ENCODE measurements around the gene GPC6.

- TF ChIP-seq MYC (IDR thresholded peaks at IDR 0.05; ENCODE audit: low read depth, low read length) (no peak), MYC (CRISPR knock-in tag; IDR thresholded peaks at IDR 0.05; ENCODE audit: borderline replicate concordance, low read depth) (no peak), ATF3 (IDR thresholded peaks at IDR 0.05) (no peak), ATF3 (CRISPR knock-in tag; conservative IDR thresholded peaks at IDR 0.05) (no peak), FOXJ3 (CRISPR knock-in tag; IDR thresholded peaks at IDR 0.05) (no peak), SIN3A (IDR thresholded peaks at IDR 0.05; ENCODE audit: borderline replicate concordance in 2 of 2, control insufficient read depth in 1 of 2, low read depth in 2 of 2, low read length in 2 of 2) (no peak)
These were observed 388.2 kb downstream of the GPC6 start for GRCh38 chr13:93614776-93615175.
